Dendritic cell treated with granulocyte-macrophage colony-stimulating factor and Interleukin-4, amounts not matched to agents 40 ng/mL and 50 ng/mL, for 4 days (primary cell): ENCODE data around the gene TRAF2.

Experiments
- H3K27ac Mint-ChIP-seq: one replicate; pipeline ENCODE4 v1.8.0; 2022; ENCODE audit warnings: mild to moderate bottlenecking, mixed read lengths
- H3K27me3 Mint-ChIP-seq: one replicate; pipeline ENCODE4 v1.8.0; 2022; ENCODE audit warnings: mild to moderate bottlenecking, mixed read lengths
- H3K36me3 Mint-ChIP-seq: one replicate; pipeline ENCODE4 v1.8.0; 2022; ENCODE audit warnings: low read depth, mixed read lengths
- H3K4me1 Mint-ChIP-seq: one replicate; pipeline ENCODE4 v1.8.0; 2022; ENCODE audit warnings: low read depth, mixed read lengths
- H3K4me3 Mint-ChIP-seq: one replicate; pipeline ENCODE4 v1.8.0; 2022; ENCODE audit warnings: mild to moderate bottlenecking, moderate library complexity, mixed read lengths
- H3K9me3 Mint-ChIP-seq: one replicate; pipeline ENCODE4 v1.8.0; 2022; ENCODE audit warnings: mixed read lengths
- intact Hi-C: fragments of 100-400 bp; cut with micrococcal nuclease; formaldehyde crosslinking; loops from one replicate; pipeline ENCODE4 v1.15.0; 2022

TRAF2 gene

DNA sequence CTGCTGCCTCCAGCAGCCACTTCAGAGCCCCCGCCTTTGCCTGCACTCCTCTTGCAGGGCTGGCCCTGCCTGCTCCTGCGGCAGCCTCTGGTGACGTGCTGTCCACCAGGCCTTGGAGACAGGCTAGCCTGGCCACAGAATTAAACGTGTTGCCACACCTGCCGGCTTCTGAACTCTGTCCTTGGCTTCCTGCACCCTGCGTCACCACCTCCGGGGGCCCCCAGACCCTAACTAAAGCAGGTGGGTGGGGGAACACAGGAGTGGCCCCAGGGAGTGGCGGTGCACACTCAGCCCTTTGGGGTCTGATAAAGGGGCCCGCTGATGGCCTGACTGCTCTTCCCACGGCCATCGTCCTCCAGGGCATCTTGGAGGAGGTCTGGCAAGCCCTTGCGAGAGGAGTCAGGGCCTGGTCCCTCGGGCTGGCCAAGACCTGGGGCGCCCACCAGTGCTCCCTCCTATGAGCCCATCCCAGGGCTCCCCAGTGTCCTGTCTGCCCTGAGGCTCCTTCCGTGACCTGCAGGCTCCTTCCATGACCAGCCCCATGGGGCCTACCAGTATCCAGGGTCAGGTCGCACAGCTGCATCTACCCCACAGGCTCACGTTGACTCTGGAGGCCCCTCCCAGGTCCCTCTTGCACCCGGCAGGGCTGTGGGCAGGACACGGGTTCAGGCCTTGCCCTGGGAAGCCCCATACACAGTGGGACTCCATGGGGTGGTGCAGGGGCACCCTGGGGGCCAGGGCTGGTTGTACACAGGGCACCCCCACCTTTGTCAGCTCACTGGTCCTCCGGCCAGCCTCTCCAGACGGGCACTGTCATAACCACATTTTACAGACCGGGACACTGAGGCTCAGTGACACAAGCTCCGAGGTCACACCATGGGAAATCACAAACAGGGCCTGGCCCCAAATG is 35.2 kb upstream of the TRAF2 start:
- intact Hi-C loops, result no loop called here
- Mint-ChIP-seq H3K27me3 (peaks cover 11% of the 10 kb centered on the region), H3K4me3 (no peak overlapping the region), H3K27ac (no peak overlapping the region), H3K36me3 (peaks cover 72% of the 10 kb centered on the region), H3K9me3 (no peaks in the 10 kb centered on the region), H3K4me1 (peaks cover 36% of the 10 kb centered on the region)

DNA sequence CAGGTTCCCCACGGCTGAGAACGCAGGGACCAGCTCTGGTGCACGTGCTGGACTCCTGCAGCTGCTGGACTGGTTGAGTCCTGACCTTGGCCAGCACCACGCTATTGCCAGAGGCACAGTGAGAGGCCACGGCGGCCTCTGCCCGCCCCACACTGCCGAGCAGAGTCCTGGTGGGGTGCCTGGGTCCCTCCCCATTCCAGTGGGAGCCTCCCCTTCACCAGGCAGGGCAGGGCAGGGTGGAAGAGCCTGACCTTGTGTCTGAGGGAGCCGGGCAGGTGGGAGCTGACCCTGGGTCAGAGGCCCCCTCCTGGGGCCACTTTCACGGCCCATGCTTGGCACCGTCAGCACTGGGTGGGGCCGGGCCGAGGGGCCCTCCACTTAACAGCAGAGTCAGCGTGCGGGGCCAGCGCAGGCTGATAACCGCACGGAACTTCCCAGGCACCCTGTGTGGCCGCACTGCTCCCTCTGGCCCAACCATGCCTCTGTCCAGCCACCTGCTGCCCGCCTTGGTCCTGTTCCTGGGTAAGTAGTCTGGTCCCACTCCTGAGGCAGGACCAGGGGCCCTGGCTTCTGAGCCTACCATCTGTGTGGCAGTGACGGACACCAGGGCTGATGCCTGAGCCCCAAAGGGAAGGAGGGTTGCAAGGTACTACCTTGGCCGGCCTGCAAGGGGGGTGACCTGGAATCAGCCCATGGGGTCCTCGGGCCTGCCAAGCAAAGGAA is 34.2 kb upstream of the TRAF2 start, which contains the start of gene MAMDC4:
TSS of gene MAMDC4 (plus strand) at position 406 of the 723 bp plus-strand sequence. CDS start at position 477, 71 bp downstream.
- no peak within 1 kb of the TSS for H3K27ac Mint-ChIP-seq

DNA sequence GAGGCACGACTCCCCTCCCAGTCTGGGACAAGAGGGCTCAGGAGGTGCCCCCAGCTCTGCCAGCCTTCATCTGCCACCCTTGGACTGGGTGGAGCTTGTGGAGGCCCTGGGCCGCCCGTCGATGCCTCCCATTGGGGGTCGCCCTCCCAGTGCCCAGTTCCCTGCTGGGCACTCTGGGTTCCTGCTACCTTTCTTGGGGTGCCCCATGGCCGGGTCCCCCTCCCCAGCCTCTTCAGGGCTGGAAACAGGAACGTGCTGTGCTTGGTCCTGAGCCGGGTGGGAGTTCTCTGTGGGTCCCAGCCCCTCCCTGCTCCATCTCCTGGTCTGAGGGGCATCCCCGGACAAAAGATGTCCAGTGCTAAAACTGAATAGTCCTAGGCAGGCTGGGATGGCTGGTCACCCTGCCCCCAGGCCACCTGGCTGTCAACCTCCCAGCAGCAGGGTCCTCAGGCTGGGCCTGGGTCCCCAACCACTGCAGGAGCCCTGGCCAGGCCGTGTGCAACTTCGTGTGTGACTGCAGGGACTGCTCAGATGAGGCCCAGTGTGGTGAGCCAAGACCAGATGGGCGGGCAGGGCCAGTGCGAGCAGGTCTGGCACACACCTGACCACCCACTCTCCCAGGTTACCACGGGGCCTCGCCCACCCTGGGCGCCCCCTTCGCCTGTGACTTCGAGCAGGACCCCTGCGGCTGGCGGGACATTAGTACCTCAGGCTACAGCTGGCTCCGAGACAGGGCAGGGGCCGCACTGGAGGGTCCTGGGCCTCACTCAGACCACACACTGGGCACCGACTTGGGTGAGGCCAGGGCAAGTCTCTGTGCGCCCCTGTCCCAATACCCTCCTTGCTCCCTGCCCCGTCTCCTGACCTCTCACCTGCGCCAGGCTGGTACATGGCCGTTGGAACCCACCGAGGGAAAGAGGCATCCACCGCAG is 33.4 kb upstream of the TRAF2 start:
- Mint-ChIP-seq H3K9me3 (no peaks in the 10 kb centered on the region), H3K4me1 (peaks cover 20% of the 10 kb centered on the region), H3K27me3 (no peaks in the 10 kb centered on the region), H3K36me3 (peaks cover 65% of the 10 kb centered on the region), H3K27ac (no peak overlapping the region), H3K4me3 (no peak overlapping the region)
- intact Hi-C loops, result no loop called here

More for the DNA sequence above, 34.2 kb upstream of the TRAF2 start, which contains the start of gene MAMDC4:
- no peaks in the 10 kb centered on the region for H3K9me3 Mint-ChIP-seq
- H3K27me3 Mint-ChIP-seq, result peaks cover 4% of the 10 kb centered on the region
- H3K4me1 Mint-ChIP-seq, result peaks cover 28% of the 10 kb centered on the region
- intact Hi-C loops, result no loop called here
- H3K4me3 Mint-ChIP-seq, result no peak within 1 kb of the TSS
- H3K36me3 Mint-ChIP-seq, result peaks cover 72% of the 10 kb centered on the region

DNA sequence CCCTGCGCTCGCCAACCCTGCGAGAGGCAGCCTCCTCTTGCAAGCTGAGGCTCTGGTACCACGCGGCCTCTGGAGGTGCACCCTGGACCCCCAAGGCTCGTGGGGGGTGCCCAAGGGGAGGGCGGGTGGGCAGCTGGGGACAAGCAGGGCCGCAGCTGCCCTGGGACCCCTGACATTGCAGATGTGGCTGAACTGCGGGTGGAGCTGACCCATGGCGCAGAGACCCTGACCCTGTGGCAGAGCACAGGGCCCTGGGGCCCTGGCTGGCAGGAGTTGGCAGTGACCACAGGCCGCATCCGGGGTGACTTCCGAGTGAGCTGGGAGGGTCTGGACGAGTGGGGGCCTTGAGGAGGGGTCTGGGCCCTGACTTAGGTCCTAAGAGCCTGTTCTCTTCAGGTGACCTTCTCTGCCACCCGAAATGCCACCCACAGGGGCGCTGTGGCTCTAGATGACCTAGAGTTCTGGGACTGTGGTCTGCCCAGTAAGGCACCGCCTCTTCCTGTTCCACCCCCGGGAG is 32.7 kb upstream of the TRAF2 start:
- intact Hi-C loops, result no loop called here
- Mint-ChIP-seq H3K27ac (no peak overlapping the region), H3K4me3 (no peak overlapping the region), H3K9me3 (no peaks in the 10 kb centered on the region), H3K27me3 (no peaks in the 10 kb centered on the region), H3K36me3 (peaks cover 58% of the 10 kb centered on the region), H3K4me1 (peaks cover 19% of the 10 kb centered on the region)

DNA sequence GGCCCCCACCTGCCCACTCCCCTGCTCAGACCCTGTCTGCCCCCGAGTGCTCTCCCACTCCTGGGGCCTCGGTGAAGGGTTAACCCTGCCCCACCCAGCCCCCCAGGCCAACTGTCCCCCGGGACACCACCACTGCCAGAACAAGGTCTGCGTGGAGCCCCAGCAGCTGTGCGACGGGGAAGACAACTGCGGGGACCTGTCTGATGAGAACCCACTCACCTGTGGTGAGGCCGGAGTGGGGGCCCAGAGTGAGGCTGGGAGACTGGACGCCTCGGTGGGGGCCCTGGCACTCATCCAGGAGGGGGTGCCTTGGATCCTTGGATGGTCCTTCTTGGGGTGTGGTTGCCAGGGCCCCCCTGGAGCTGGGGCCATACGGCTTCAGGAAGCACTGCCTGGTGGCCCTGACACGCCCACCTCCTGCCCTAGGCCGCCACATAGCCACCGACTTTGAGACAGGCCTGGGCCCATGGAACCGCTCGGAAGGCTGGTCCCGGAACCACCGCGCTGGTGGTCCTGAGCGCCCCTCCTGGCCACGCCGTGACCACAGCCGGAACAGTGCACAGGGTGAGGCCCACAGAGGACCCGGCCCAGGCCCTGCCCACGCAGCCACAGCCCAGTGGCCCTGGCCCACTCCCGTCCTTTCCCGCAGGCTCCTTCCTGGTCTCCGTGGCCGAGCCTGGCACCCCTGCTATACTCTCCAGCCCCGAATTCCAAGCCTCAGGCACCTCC is 32.0 kb upstream of the TRAF2 start:
- H3K4me3 Mint-ChIP-seq, result no peak overlapping the region
- intact Hi-C loops, result no loop called here
- no peaks in the 10 kb centered on the region for H3K9me3 Mint-ChIP-seq
- no peaks in the 10 kb centered on the region for H3K27me3 Mint-ChIP-seq
- peaks cover 58% of the 10 kb centered on the region for H3K36me3 Mint-ChIP-seq
- no peak overlapping the region for H3K27ac Mint-ChIP-seq
- peaks cover 19% of the 10 kb centered on the region for H3K4me1 Mint-ChIP-seq

DNA sequence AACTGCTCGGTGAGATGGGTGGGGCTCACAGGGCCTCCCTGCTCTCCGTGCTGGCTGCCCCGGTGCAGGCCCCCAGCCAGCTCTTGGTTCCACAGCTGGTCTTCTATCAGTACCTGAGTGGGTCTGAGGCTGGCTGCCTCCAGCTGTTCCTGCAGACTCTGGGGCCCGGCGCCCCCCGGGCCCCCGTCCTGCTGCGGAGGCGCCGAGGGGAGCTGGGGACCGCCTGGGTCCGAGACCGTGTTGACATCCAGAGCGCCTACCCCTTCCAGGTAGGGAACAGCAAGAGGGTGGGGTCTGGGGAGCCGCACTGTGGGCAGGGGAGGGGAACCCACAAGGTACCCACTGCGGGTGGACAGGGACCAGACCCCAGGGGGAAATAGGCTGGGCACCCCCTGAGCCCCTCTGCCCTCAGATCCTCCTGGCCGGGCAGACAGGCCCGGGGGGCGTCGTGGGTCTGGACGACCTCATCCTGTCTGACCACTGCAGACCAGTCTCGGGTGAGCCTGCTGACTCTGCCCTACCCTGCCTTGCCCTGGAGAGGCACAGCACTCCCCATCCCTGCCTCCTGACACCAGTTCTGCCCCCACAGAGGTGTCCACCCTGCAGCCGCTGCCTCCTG is 31.4 kb upstream of the TRAF2 start:
- Mint-ChIP-seq H3K4me1 (peaks cover 14% of the 10 kb centered on the region), H3K36me3 (peaks cover 58% of the 10 kb centered on the region), H3K27ac (no peak overlapping the region), H3K9me3 (no peaks in the 10 kb centered on the region), H3K4me3 (no peak overlapping the region), H3K27me3 (no peaks in the 10 kb centered on the region)
- intact Hi-C loops, result no loop called here

DNA sequence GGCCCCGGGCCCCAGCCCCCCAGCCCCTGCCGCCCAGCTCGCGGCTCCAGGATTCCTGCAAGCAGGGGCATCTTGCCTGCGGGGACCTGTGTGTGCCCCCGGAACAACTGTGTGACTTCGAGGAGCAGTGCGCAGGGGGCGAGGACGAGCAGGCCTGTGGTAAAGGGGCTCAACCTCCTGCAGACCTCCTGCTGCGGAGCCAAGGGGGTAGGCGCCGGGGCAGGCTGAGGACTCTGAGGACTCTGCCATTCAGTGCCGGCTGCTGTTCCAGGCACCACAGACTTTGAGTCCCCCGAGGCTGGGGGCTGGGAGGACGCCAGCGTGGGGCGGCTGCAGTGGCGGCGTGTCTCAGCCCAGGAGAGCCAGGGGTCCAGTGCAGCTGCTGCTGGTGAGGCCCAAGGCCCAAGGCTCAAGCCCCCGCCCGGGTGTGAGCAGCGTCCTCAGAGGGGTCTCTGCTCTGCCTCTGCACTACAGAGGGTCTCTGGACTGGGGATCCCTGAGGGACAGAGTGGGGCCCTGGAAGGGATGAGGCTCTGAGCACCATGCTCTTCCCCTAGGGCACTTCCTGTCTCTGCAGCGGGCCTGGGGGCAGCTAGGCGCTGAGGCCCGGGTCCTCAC is 30.7 kb upstream of the TRAF2 start:
- no peak overlapping the region for H3K4me3 Mint-ChIP-seq
- no peak overlapping the region for H3K27ac Mint-ChIP-seq
- intact Hi-C loops, result no loop called here
- no peaks in the 10 kb centered on the region for H3K9me3 Mint-ChIP-seq
- H3K27me3 Mint-ChIP-seq, result no peaks in the 10 kb centered on the region
- H3K36me3 Mint-ChIP-seq, result peaks cover 58% of the 10 kb centered on the region
- peaks cover 9% of the 10 kb centered on the region for H3K4me1 Mint-ChIP-seq

DNA sequence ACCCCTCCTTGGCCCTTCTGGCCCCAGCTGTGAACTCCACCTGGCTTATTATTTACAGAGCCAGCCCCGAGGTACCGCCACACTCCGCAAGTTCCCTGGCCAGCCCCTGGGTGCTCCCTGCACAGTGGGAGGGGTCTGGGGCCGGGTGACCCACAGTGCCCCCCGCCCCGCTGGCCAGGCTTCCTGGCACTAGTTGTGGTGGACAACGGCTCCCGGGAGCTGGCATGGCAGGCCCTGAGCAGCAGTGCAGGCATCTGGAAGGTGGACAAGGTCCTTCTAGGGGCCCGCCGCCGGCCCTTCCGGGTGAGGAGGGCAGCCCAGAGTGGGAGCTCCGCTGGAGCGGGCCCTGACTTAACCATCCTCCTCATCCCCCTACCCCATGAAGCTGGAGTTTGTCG is 30.2 kb upstream of the TRAF2 start:
- Mint-ChIP-seq H3K27me3 (no peaks in the 10 kb centered on the region), H3K36me3 (peaks cover 58% of the 10 kb centered on the region), H3K27ac (no peak overlapping the region), H3K9me3 (no peaks in the 10 kb centered on the region), H3K4me1 (peaks cover 5% of the 10 kb centered on the region), H3K4me3 (no peak overlapping the region)
- intact Hi-C loops, result no loop called here

DNA sequence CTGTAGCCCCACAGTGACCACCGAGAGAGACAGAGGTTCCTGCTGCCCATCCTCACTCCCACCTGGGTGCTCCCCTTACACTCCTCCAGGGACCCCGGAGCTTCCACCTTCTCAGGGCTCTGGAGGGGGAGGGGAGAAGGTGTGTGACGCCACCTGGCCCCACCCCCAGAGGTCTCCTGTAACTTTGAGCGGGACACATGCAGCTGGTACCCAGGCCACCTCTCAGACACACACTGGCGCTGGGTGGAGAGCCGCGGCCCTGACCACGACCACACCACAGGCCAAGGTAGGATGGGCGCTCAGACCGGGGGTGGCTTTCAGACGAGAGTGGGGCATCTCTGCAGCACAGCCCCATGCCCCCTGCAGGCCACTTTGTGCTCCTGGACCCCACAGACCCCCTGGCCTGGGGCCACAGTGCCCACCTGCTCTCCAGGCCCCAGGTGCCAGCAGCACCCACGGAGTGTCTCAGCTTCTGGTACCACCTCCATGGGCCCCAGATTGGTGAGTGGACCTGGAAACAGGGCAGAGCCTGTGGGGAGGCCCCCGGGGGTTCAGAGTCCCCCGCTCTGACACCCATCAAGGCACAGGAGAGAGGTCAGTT is 29.7 kb upstream of the TRAF2 start:
- Mint-ChIP-seq H3K9me3 (no peaks in the 10 kb centered on the region), H3K27ac (no peak overlapping the region), H3K4me3 (no peak overlapping the region), H3K4me1 (no peaks in the 10 kb centered on the region), H3K36me3 (peaks cover 58% of the 10 kb centered on the region), H3K27me3 (no peaks in the 10 kb centered on the region)
- intact Hi-C loops, result no loop called here

DNA sequence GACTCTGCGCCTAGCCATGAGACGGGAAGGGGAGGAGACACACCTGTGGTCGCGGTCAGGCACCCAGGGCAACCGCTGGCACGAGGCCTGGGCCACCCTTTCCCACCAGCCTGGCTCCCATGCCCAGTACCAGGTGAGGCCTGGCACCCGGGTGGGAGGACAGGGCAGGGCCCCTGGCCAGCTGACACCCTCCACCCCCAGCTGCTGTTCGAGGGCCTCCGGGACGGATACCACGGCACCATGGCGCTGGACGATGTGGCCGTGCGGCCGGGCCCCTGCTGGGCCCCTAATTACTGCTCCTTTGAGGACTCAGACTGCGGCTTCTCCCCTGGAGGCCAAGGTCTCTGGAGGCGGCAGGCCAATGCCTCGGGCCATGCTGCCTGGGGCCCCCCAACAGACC is 29.1 kb upstream of the TRAF2 start:
- H3K4me3 Mint-ChIP-seq, result no peak overlapping the region
- H3K9me3 Mint-ChIP-seq, result no peaks in the 10 kb centered on the region
- no peak overlapping the region for H3K27ac Mint-ChIP-seq
- no peaks in the 10 kb centered on the region for H3K4me1 Mint-ChIP-seq
- peaks cover 58% of the 10 kb centered on the region for H3K36me3 Mint-ChIP-seq
- no peaks in the 10 kb centered on the region for H3K27me3 Mint-ChIP-seq
- intact Hi-C loops, result no loop called here

DNA sequence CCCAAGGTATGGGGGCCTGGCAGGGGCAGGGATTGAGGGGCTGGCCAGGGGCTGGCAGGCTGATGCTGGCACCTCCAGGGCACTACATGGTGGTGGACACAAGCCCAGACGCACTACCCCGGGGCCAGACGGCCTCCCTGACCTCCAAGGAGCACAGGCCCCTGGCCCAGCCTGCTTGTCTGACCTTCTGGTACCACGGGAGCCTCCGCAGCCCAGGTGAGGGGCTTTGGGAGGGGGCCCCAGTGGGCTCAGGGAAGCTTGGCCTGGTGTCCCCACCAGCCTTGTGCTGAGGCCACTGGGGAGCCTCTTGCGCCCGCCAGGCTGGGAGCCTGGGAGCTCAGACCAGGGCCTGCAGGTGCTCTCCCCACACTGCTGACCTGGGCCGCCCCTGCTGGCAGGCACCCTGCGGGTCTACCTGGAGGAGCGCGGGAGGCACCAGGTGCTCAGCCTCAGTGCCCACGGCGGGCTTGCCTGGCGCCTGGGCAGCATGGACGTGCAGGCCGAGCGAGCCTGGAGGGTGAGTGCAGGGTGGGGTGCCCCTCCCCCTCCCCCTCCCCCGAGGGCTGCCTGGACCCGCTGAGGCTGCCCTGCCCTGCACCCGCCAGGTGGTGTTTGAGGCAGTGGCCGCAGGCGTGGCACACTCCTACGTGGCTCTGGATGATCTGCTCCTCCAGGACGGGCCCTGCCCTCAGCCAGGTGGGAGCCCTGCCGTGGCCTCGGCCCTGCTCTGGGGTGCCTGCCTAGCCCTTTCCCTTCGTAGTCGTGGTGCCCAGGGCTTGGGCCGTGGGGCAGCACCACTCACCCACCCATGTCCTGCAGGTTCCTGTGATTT is 28.5 kb upstream of the TRAF2 start:
- Mint-ChIP-seq H3K36me3 (peaks cover 63% of the 10 kb centered on the region), H3K27me3 (no peaks in the 10 kb centered on the region), H3K9me3 (no peaks in the 10 kb centered on the region), H3K4me3 (no peak overlapping the region), H3K27ac (no peak overlapping the region), H3K4me1 (no peaks in the 10 kb centered on the region)
- intact Hi-C loops, result no loop called here
